ENCODE results near the gene NMNAT2. TPM values are rescaled to one million over a fixed set of nuclear protein-coding genes. Genes with fewer than 3 reads are reported as not detected.

NMNAT2 gene
- total and polyA plus RNA-seq, 2 donors (not counting 3 experiments of a cell fraction or from before 2014, with no cell fraction given): 0.28 to 0.38 TPM

- H3K4me3 ChIP-seq (replicated peaks in 1 of 3; ENCODE audit: insufficient read depth in 1 of 3, low read depth in 1 of 3, low read length in 3 of 3): no peak overlapping the region
- H3K9me1 ChIP-seq (replicated peaks; ENCODE audit: control insufficient read depth, extremely low read depth, insufficient read depth, low read length): no peaks in the 10 kb centered on the region
- no peaks in the 10 kb centered on the region for H4K20me1 ChIP-seq (replicated peaks; ENCODE audit: control insufficient read depth, extremely low read depth, insufficient read depth, low read length)
- no peaks in the 10 kb centered on the region for H3K79me2 ChIP-seq (ENCODE audit: control insufficient read depth, insufficient read depth, low read length)
- no peak for TF ChIP-seq POLR2A (IDR thresholded peaks at IDR 0.05; ENCODE audit: low read depth, low read length)
- TF ChIP-seq, protein P1, sequence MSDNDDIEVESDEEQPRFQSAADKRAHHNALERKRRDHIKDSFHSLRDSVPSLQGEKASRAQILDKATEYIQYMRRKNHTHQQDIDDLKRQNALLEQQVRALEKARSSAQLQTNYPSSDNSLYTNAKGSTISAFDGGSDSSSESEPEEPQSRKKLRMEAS (IDR thresholded peaks at IDR 0.05; ENCODE audit: insufficient read depth, insufficient read length): no peak
- no peak for TF ChIP-seq EZH2 (IDR thresholded peaks at IDR 0.05; ENCODE audit: borderline replicate concordance, low read depth, low read length, severe bottlenecking)
- TF ChIP-seq POLR2AphosphoS5 (IDR thresholded peaks at IDR 0.05; ENCODE audit: insufficient read depth, low read depth, low read length): no peak
- no peak for TF ChIP-seq GATA2 (IDR thresholded peaks at IDR 0.05; ENCODE audit: insufficient read depth, insufficient read length, low read depth, low read length)
- no peak for TF ChIP-seq JUN (IDR thresholded peaks at IDR 0.05; ENCODE audit: borderline replicate concordance, insufficient read depth, insufficient read length, low read depth)
- no peak for TF ChIP-seq FOS (IDR thresholded peaks at IDR 0.05; ENCODE audit: borderline replicate concordance, insufficient read depth, low read length)
- TF ChIP-seq CTCF (IDR thresholded peaks at IDR 0.05; ENCODE audit: extremely low read depth in 1 of 2, insufficient read depth in 1 of 2, low read depth in 1 of 2, low read length in 2 of 2): no peak
- no peak for TF ChIP-seq MYC (IDR thresholded peaks at IDR 0.05; ENCODE audit: low read depth, low read length)
- H2AFZ ChIP-seq (ENCODE audit: low read depth, low read length): no peak overlapping the region
- POLR2A ChIA-PET: no interaction called here
- no peaks in the 10 kb centered on the region for H3K36me3 ChIP-seq (ENCODE audit: control insufficient read depth in 2 of 2, extremely low read depth in 1 of 2, insufficient read depth in 2 of 2, low read length in 2 of 2)
- no peak overlapping the region for H3K4me2 ChIP-seq (ENCODE audit: insufficient read depth, low read length)
- H3K4me1 ChIP-seq (ENCODE audit: control insufficient read depth, extremely low read depth, insufficient read depth, low read length): peaks cover 4% of the 10 kb centered on the region
- DNase-seq (ENCODE audit: low read depth, low spot score) (no peak), FAIRE-seq (no peak)
- no TSS peak for BruUV-seq (replicated peaks)
- H3K9me3 ChIP-seq (replicated peaks; ENCODE audit: control insufficient read depth, insufficient read depth, low read length): no peaks in the 10 kb centered on the region
- CTCF ChIA-PET: interaction anchor here (0.9 to 6.3 kb wide), 2 partner anchors 11 to 59 kb away, joined by 3 to 37 read pairs; no protein-coding TSS in a partner anchor
- no peaks in the 10 kb centered on the region for H3K27me3 ChIP-seq (ENCODE audit: control insufficient read depth in 2 of 2, insufficient read depth in 2 of 2, low read length in 2 of 2)
- dilution Hi-C loops (cut with MboI; ENCODE audit: extremely low pct_ligation_motif_present, low sequenced_read_pairs): no loop called here
- intact Hi-C loops (cut with micrococcal nuclease): no loop called here
- no peak overlapping the region for H3K27ac ChIP-seq (ENCODE audit: insufficient read depth, low read depth, low read length)
- H3K9ac ChIP-seq (replicated peaks; ENCODE audit: extremely low read depth, insufficient read depth, low read length): no peak overlapping the region
These were observed 194.7 kb downstream of the NMNAT2 start for GRCh38 chr1:183223467-183223866.
